Left ventricle myocardium inferior (tissue), 1 donor: ENCODE data around the gene GNG7. TPM values are rescaled to one million over a fixed set of nuclear protein-coding genes. Genes with fewer than 3 reads are reported as not detected.
"Not testable (repeated sequence)": the region's sequence is repeated elsewhere in the genome, so short reads cannot be mapped to it uniquely, and the experiment has no call there.

Experiments used
- DNase-seq: peaks from one replicate; pipeline ENCODE4 v3.0.0-alpha.2; 2020
- H3K27ac ChIP-seq: fragments of 200-600 bp; replicated peaks from 2 replicates; pipeline ENCODE4 v1.8.0; 2021
- H3K27me3 ChIP-seq: fragments of 200-600 bp; 2 replicates; pipeline ENCODE4 v1.8.0; 2021; ENCODE audit warnings: low read depth
- H3K36me3 ChIP-seq: fragments of 200-600 bp; 2 replicates; pipeline ENCODE4 v1.8.0; 2021
- H3K4me1 ChIP-seq: fragments of 200-600 bp; 2 replicates; pipeline ENCODE4 v1.8.0; 2021
- H3K4me3 ChIP-seq: fragments of 200-600 bp; 2 replicates; pipeline ENCODE4 v1.8.0; 2021; ENCODE audit warnings: mild to moderate bottlenecking, moderate library complexity
- H3K9me3 ChIP-seq: fragments of 200-600 bp; replicated peaks from 2 replicates; pipeline ENCODE4 v1.8.0; 2021
- CTCF ChIP-seq: fragments of 200-600 bp; IDR thresholded peaks from 2 replicates; pipeline ENCODE4 v1.8.0; 2021; ENCODE audit warnings: antibody characterized with exemption, mild to moderate bottlenecking, borderline replicate concordance
- intact Hi-C: fragments of 100-400 bp; cut with micrococcal nuclease; formaldehyde crosslinking; loops from one replicate; pipeline ENCODE4 v1.11.0; 2022
- total RNA-seq: library from RNA; stranded (reverse); fragmentation: NEBNext Ultra II Directional; extraction: Animal tissue kit (Norgen Biotek cat#: 25700); gene quantifications from one replicate; pipeline ENCODE4 v1.2.1, GENCODE V29; 2021
- donor health status: DM: no; HTN: yes; CAD: no; lungs with severe emphysema.

The GNG7 gene
- total RNA-seq, 1 donor from 2014 or later: 46.6 TPM

DNA sequence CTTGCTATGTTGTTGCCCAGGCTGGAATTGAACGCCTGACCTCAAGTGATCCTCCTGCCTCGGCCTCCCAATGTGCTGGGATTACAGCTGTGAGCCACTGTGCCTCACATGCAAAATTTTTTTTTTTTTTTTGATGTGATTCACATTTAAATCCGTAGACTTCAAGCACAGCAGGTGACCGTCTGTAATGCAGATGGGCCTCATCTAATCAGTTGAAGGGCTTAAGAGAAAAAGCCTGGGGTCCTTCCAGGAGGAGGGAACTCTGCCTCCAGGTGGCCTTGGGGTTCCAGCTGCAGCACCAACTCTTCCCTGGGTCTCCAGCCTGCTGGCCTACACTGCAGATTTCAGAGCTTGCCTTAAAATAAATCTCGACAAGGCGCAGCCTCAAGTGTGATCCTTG lies 183.0 kb downstream of the GNG7 start:
- TF ChIP-seq CTCF: no peak
- intact Hi-C loops: no loop called here
- H3K9me3 ChIP-seq: no peaks in the 10 kb centered on the region
- H3K27ac ChIP-seq: no peak overlapping the region
- peaks cover 27% of the 10 kb centered on the region for H3K4me1 ChIP-seq
- no peaks in the 10 kb centered on the region for H3K27me3 ChIP-seq
- DNase-seq: no peak
- H3K36me3 ChIP-seq: no peaks in the 10 kb centered on the region
- H3K4me3 ChIP-seq: no peak overlapping the region

DNA sequence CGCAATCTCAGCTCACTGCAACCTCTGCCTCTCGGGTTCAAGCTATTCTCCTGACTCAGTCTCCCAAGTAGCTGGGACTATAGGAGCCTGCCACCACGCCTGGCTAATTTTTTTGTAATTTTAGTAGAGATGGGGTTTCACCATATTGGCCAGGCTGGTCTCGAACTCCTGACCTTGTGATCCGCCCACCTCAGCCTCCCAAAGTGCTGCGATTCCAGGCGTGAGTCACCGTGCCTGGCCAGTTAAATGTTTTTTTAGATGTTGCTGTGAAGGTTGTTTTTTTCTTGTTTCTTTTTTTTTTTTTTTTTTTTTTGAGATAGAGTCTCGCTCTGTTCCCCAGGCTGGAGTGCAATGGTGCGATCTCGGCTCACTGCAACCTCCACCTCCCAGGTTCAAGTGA lies 183.6 kb downstream of the GNG7 start:
- H3K9me3 ChIP-seq, H3K27me3 ChIP-seq, H3K27ac ChIP-seq, DNase-seq, H3K36me3 ChIP-seq, intact Hi-C loops, H3K4me3 ChIP-seq: not testable (repeated sequence)
- H3K4me1 ChIP-seq: peaks cover 26% of the 10 kb centered on the region

DNA sequence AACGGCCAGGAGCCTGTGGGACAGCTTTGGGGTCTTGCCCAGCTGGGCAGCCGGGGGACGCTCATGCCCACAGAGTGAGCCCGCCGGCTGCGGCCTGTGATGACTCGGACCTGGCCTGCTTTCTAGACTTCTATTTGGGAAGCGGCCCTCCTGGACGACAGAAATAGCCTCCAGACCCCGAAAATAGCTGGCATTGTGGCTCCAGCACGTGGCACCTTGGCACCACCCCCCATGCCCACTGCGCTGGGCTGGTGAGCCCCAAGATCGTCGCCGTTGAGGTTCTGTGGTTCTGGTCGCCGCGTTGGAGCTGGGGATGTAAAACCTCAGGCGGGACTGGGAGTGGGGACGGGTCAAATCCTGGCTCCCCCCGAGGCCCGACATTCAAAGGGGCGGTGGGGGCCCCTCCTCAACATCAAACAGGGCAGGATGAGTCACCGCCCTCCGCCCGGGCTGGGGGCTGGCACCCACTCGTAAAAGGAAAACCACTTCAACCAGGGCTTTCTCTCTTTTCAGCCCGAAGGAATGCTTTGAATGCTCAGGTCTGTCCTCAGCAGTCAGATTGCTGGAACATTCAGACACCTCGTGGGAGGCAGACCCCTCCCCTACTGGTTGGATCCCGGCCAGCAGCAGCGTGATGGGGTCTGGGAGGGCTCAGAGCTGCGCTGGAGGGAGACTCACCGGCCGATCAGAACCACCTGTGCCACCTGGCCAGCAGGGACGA lies 184.5 kb downstream of the GNG7 start:
- intact Hi-C loops: no loop called here
- Histone ChIP-seq H3K27me3 (no peaks in the 10 kb centered on the region), H3K4me3 (no peak overlapping the region), H3K9me3 (no peaks in the 10 kb centered on the region), H3K36me3 (no peaks in the 10 kb centered on the region), H3K4me1 (peaks cover 26% of the 10 kb centered on the region), H3K27ac (no peak overlapping the region)
- DNase-seq: no peak
- no peak for TF ChIP-seq CTCF

DNA sequence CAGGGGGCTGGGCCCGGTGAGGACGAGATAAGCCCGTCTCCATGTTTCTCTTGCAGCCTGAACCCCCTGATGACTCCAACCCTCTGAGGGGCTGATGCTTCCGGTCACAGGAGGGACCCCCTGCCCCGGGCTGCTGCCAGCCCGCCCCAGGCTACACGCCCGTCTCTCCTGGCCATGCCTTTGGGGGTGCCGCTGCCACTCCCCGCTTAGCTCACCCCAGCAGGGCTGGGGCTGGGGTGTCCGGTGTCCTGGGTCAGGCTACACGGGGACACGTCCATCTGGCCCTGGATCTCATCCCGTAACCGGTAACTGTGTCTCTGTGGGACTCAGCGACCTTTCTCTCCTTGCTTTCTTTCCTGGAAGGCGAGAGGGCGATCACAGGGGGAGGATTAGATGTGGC lies 185.8 kb downstream of the GNG7 start:
- intact Hi-C loops: no loop called here
- no peak for DNase-seq
- no peak for TF ChIP-seq CTCF

GRCh38 chr19:2514981-2515518 lies 187.4 kb downstream of the GNG7 start:
- Histone ChIP-seq H3K4me1 (peaks cover 14% of the 10 kb centered on the region), H3K9me3 (no peaks in the 10 kb centered on the region), H3K27ac (no peak overlapping the region), H3K36me3 (no peaks in the 10 kb centered on the region), H3K4me3 (no peak overlapping the region), H3K27me3 (peaks cover 5% of the 10 kb centered on the region)
- intact Hi-C loops: no loop called here
- no peak for DNase-seq
- no peak for TF ChIP-seq CTCF

More for the DNA sequence above, 185.8 kb downstream of the GNG7 start:
- Histone ChIP-seq H3K36me3 (no peaks in the 10 kb centered on the region), H3K4me1 (peaks cover 26% of the 10 kb centered on the region), H3K27ac (no peak overlapping the region), H3K27me3 (peaks cover 5% of the 10 kb centered on the region), H3K9me3 (no peaks in the 10 kb centered on the region), H3K4me3 (no peak overlapping the region)
